ENCODE results near the gene NAA15. TPM values are rescaled to one million over a fixed set of nuclear protein-coding genes. Genes with fewer than 3 reads are reported as not detected.

NAA15 gene
- total and polyA plus RNA-seq, 7 donors: 17.2 to 53.7 (median 43.0) TPM

GRCh38 chr4:139265654-139266053 is 35.7 kb upstream of the NAA15 start:
- peaks cover 6% of the 10 kb centered on the region for H3K4me1 ChIP-seq
- TF ChIP-seq CTCF (IDR thresholded peaks at IDR 0.05): no peak
- H3K27ac ChIP-seq: no peak overlapping the region
- H3K9me3 ChIP-seq: no peaks in the 10 kb centered on the region
- 57 to 61% (median 60%) methylated on average over 3 of the region's 3 CpGs for WGBS, 3 donors
- no peaks in the 10 kb centered on the region for H3K27me3 ChIP-seq (ENCODE audit: insufficient read depth in 3 of 3, low read length in 2 of 3)
- no peak for ATAC-seq
- H3K4me3 ChIP-seq: no peak overlapping the region
- no peak for DNase-seq
- intact Hi-C loops (cut with DNase I): loop anchor here in 1 of 2 donors (5.0 kb wide), 1 partner anchor 37 kb away; the partner anchor contains the start of genes NAA15 and NDUFC1
- H3K36me3 ChIP-seq (ENCODE audit: insufficient read depth in 1 of 2, low read depth in 1 of 2): no peaks in the 10 kb centered on the region

DNA sequence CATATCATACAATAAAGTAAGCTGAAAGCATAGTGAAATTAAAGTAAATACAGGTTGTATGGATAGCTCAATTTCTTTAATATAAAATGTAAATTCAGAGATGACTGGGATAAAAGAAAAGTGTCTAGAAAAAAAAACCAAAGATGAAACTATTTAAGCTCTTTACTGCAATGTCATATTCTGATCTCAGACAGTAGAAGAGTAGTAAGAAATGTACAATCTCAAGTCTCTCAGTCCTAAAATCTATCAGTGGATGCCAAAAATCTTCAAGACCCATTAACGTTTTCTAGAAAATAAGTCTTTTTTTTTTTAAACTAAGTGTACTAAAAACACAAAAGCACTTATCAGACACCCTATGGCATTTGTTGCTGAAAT is 35.1 kb upstream of the NAA15 start:
- Histone ChIP-seq H3K27me3 (ENCODE audit: insufficient read depth in 3 of 3, low read length in 2 of 3) (no peaks in the 10 kb centered on the region), H3K36me3 (ENCODE audit: insufficient read depth in 1 of 2, low read depth in 1 of 2) (no peaks in the 10 kb centered on the region), H3K4me1 (peaks cover 6% of the 10 kb centered on the region), H3K9me3 (no peaks in the 10 kb centered on the region), H3K27ac (peak overlapping the region; percentile 75), H3K4me3 (peak overlapping the region; percentile 64)
- TF ChIP-seq CTCF (IDR thresholded peaks at IDR 0.05): no peak
- 0 to 1% (median 0%) methylated on average over 1 of the region's 1 CpG for whole genome bisulfite sequencing, 3 donors
- intact Hi-C loops (cut with DNase I): loop anchor here in 1 of 2 donors (5.0 kb wide), 1 partner anchor 36 kb away; the partner anchor contains the start of genes NAA15 and NDUFC1
- DNase-seq: no peak
- no peak for ATAC-seq

DNA sequence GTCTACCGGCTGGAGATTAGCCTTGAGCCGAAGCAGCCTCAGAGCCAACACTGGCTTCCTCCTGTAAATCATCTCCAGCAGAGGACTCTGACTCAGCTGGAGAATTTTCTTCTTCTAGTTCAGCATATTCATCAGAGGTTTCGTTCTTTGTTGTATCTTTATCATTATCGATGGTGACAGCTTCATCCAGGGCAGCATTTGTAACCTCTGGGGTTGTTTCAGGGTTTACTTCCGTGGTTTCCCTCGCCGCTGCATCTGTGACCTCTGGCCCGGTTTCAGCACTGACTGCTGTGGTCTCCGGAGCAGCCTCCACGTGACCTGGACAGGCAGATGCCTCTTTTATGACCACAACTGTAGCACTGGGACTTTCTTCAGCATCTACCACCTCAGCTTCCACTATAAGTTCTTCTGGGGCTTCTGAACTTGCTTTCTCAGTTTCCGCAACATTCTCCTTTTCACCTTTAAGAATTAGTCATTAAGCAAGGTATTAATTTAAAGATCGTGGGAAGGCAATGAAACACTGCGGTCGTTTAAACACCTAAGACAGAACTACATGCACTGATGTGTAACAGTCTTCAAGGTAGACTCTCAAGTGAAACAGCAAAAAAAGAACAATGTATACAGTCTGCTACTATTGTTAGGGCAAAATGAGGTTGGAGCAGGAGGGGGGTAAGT is 34.6 kb upstream of the NAA15 start:
- ATAC-seq: peak; percentile 94 to 99 (median 98)
- WGBS, 3 donors: 13 to 15% (median 13%) methylated on average over 14 of the region's 14 CpGs
- intact Hi-C loops (cut with DNase I): loop anchor here in 1 of 2 donors (5.0 kb wide), 1 partner anchor 36 kb away; the partner anchor contains the start of genes NAA15 and NDUFC1
- Histone ChIP-seq H3K27ac (peak overlapping the region; percentile 75), H3K36me3 (ENCODE audit: insufficient read depth in 1 of 2, low read depth in 1 of 2) (no peaks in the 10 kb centered on the region), H3K9me3 (no peaks in the 10 kb centered on the region), H3K27me3 (ENCODE audit: insufficient read depth in 3 of 3, low read length in 2 of 3) (no peaks in the 10 kb centered on the region), H3K4me3 (peak overlapping the region; percentile 64), H3K4me1 (peaks cover 6% of the 10 kb centered on the region)
- TF ChIP-seq CTCF (IDR thresholded peaks at IDR 0.05): no peak
- peak; percentile 76 to 87 for DNase-seq

DNA sequence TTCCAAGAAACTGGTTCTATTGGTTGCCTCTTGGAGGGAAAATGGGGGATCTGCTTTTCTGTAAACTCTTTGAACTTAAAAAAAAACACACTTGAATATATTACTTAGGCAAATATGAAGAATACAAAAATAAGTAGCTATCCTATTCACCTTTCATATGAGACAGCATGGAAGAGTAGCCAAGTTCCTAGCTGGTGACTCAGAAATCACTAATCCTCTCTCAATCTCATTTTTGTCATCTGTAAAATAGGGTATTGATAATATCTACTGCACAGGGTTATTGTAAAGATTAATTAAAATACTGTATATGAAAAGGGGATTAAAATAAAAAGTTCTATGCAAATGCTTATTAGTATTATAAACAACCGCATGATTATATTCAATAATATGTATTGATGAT is 34.0 kb upstream of the NAA15 start:
- Histone ChIP-seq H3K27me3 (ENCODE audit: insufficient read depth in 3 of 3, low read length in 2 of 3) (no peaks in the 10 kb centered on the region), H3K9me3 (no peaks in the 10 kb centered on the region), H3K4me3 (no peak overlapping the region), H3K27ac (peak overlapping the region; percentile 75), H3K36me3 (ENCODE audit: insufficient read depth in 1 of 2, low read depth in 1 of 2) (no peaks in the 10 kb centered on the region), H3K4me1 (peaks cover 6% of the 10 kb centered on the region)
- no peak for TF ChIP-seq CTCF (IDR thresholded peaks at IDR 0.05)
- DNase-seq (no peak), ATAC-seq (no peak)
- WGBS, 3 donors: 96 to 100% (median 100%) methylated on average over 1 of the region's 1 CpG
- intact Hi-C loops (cut with DNase I): loop anchor here in 1 of 2 donors (5.0 kb wide), 1 partner anchor 35 kb away; the partner anchor contains the start of genes NAA15 and NDUFC1

Measured in psoas muscle (tissue), 8 donors.